Spleen (tissue), 11 donors: ENCODE results near the gene ALAD. TPM values are rescaled to one million over a fixed set of nuclear protein-coding genes. Genes with fewer than 3 reads are reported as not detected.

Experiments
- DNase-seq: peaks from one replicate; pipeline ENCODE4 v3.0.0-alpha.2; 2020
- H3K27ac ChIP-seq, 8 donors: fragments of 200-600 bp; sonication (generic) in 7 of 8; 1 replicate in 4 of 8; 2 replicates in 4 of 8; pipeline versions ENCODE4 v1.5.0 to v1.8.0; 2016 to 2021; ENCODE audit warnings: inconsistent platforms in 4 of 8, mild to moderate bottlenecking in 4 of 8, moderate library complexity in 1 of 8
- H3K27me3 ChIP-seq, 7 donors: fragments of 200-600 bp; sonication (generic) in 6 of 7; replicated peaks in 1 of 7; 1 replicate in 4 of 7; 2 replicates in 3 of 7; pipeline versions ENCODE4 v1.5.0 to v1.8.0; 2016 to 2021; ENCODE audit warnings: inconsistent platforms in 3 of 7, mild to moderate bottlenecking in 1 of 7
- H3K36me3 ChIP-seq, 6 donors: fragments of 200-600 bp; sonication (generic) in 5 of 6; 1 replicate in 4 of 6; 2 replicates in 2 of 6; pipeline versions ENCODE4 v1.5.0 to v1.8.0; 2016 to 2021; ENCODE audit warnings: inconsistent platforms in 2 of 6
- H3K4me1 ChIP-seq, 6 donors: fragments of 200-600 bp; sonication (generic) in 5 of 6; 1 replicate in 3 of 6; 2 replicates in 3 of 6; pipeline versions ENCODE4 v1.5.0 to v1.8.0; 2016 to 2021; ENCODE audit warnings: inconsistent platforms in 3 of 6
- H3K4me3 ChIP-seq, 8 donors: fragments of 200-600 bp; sonication (generic) in 7 of 8; 1 replicate in 4 of 8; 2 replicates in 4 of 8; pipeline versions ENCODE4 v1.5.0 to v1.8.0; 2016 to 2021; ENCODE audit warnings: inconsistent platforms in 4 of 8, mild to moderate bottlenecking in 4 of 8, moderate library complexity in 2 of 8
- H3K9me3 ChIP-seq, 8 donors: fragments of 200-600 bp; sonication (generic) in 7 of 8; 1 replicate in 4 of 8; 2 replicates in 4 of 8; pipeline versions ENCODE4 v1.5.0 to v1.8.0; 2016 to 2021; ENCODE audit warnings: inconsistent platforms in 4 of 8
- POLR2A ChIP-seq, 3 donors: fragments of 450-650 bp; IDR thresholded peaks; one replicate each; pipeline ENCODE4 v1.5.1; 2017; ENCODE audit warnings: antibody characterized with exemption in 3 of 3, mild to moderate bottlenecking in 1 of 3
- POLR2AphosphoS5 ChIP-seq, 3 donors: sonication (generic); formaldehyde crosslinking; IDR thresholded peaks; one replicate each; pipeline ENCODE4 v1.5.1; 2017; ENCODE audit warnings: antibody characterized with exemption in 3 of 3
- WGBS, 5 donors: extraction: QIAGEN DNeasy Blood & Tissue Kit in 3 of 5; methylation state at CpG; one replicate each; pipeline versions ENCODE4 v1.1.5 to v1.1.7; 2013 to 2018; 5-methylcytosine and 5-hydroxymethylcytosine counted together
- intact Hi-C: fragments of 100-400 bp; cut with DNase I; formaldehyde crosslinking; loops from one replicate; pipeline ENCODE4 v1.15.0; 2023; ENCODE audit warnings: low total_unique reads
- polyA plus RNA-seq, 3 donors: library from polyadenylated mRNA; stranded (reverse); fragments of 200-250 nt; gene quantifications; one replicate each; pipeline ENCODE4 v1.2.1, GENCODE V29; 2013
- total RNA-seq, 7 donors: library from RNA; depleted of rRNA in 3 of 7; stranded (reverse); fragments of >200 nt in 3 of 7; fragmentation: NEBNext Ultra II Directional in 4 of 7; extraction: Animal tissue kit (Norgen Biotek cat#: 25700) in 4 of 7; gene quantifications; one replicate each; pipeline versions ENCODE4 v1.1.0 to v1.2.1, GENCODE V29; 2016 to 2021
- TF ChIP-seq, protein P1 (sequence below), 11 experiments: fragments of 200-600 bp in 7 of 11; fragments of 450-650 bp in 4 of 11; sonication (generic) in 4 of 11; IDR thresholded peaks in 8 of 11; conservative IDR thresholded peaks in 3 of 11; 1 replicate in 7 of 11; 2 replicates in 4 of 11; pipeline versions ENCODE4 v1.4.0 to v1.8.0; 2016 to 2021; ENCODE audit warnings: antibody characterized with exemption in 11 of 11, inconsistent platforms in 4 of 11, mild to moderate bottlenecking in 1 of 11
- donor health status: healthy with polysubstance abuse.
- donor health status: DM: no; HTN: no; CAD: no; lungs with moderate emphysema.
- donor health status: DM: no; HTN: no; CAD: no.
- donor health status: Bipolar disorder and iron deficiency.
- donor health status: healthy.
- donor health status: DM: no; HTN: no; CAD: no.
- donor health status: DM: yes; HTN: yes; CAD: no.

ALAD gene
- total and polyA plus RNA-seq, 10 donors = 14.4 to 31.1 (median 25.5) TPM

DNA sequence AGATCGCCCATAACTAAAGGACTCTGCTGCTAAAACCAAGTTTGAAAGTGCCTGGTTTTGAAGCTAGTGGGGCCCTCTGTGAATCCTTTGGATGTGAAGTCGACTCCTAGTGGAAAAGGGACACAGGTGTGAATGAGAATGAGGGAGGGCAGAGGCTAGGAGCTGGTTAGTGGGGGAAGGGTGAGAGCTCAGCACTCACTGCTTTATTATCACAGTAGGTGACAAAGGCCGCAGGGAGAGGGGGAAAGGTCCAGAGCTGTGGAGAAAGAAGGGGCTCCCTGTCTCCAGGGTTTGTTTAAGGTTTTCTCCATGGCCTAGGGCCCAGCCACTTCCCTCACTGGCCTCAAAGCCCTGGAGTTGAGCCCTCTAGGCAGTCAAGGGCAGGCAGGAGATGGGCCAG, 27.8 kb downstream of the ALAD start:
- no peak overlapping the region for H3K27ac ChIP-seq
- TF ChIP-seq, protein P1, sequence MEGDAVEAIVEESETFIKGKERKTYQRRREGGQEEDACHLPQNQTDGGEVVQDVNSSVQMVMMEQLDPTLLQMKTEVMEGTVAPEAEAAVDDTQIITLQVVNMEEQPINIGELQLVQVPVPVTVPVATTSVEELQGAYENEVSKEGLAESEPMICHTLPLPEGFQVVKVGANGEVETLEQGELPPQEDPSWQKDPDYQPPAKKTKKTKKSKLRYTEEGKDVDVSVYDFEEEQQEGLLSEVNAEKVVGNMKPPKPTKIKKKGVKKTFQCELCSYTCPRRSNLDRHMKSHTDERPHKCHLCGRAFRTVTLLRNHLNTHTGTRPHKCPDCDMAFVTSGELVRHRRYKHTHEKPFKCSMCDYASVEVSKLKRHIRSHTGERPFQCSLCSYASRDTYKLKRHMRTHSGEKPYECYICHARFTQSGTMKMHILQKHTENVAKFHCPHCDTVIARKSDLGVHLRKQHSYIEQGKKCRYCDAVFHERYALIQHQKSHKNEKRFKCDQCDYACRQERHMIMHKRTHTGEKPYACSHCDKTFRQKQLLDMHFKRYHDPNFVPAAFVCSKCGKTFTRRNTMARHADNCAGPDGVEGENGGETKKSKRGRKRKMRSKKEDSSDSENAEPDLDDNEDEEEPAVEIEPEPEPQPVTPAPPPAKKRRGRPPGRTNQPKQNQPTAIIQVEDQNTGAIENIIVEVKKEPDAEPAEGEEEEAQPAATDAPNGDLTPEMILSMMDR (IDR thresholded peaks at IDR 0.05 in 8 of 11, conservative IDR thresholded peaks at IDR 0.05 in 3 of 11) = no peak
- 72 to 88% (median 81%) methylated on average over 3 of the region's 3 CpGs for WGBS, 5 donors

DNA sequence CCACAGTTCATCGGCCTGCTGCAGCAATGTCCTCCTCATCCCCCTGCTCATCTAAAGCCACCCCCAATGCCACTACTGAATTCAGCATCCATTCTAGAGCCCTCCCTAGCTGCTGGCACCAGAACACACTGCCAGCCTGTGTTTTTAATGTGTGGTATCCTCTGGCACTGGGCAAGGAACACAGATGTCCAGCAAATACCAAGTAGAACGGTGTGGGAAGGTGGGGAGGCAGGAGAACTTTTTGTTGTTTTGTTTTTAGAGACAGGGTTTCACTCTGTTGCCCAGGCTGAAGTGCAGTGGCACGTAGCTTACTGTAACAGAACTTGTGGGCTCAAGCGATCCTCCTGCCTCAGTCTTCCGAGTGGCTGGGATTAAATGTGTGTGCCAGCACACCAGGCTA, 29.0 kb downstream of the ALAD start:
- Histone ChIP-seq H3K4me3 (no peak overlapping the region), H3K36me3 (peaks cover 0 to 33% (median 22%) of the 10 kb centered on the region in 6 donors), H3K9me3 (no peaks in the 10 kb centered on the region), H3K27me3 (no peaks in the 10 kb centered on the region), H3K4me1 (peaks cover 0 to 22% (median 13%) of the 10 kb centered on the region in 6 donors), H3K27ac (no peak overlapping the region)
- intact Hi-C loops = no loop called here
- 93 to 98% (median 96%) methylated on average over 5 of the region's 5 CpGs for WGBS, 5 donors
- DNase-seq = peak; percentile 21
- TF ChIP-seq POLR2AphosphoS5 (IDR thresholded peaks at IDR 0.05) (no peak), POLR2A (IDR thresholded peaks at IDR 0.05) (no peak)
- TF ChIP-seq, protein P1 (IDR thresholded peaks at IDR 0.05 in 8 of 11, conservative IDR thresholded peaks at IDR 0.05 in 3 of 11) = no peak

More for the DNA sequence above, 27.8 kb downstream of the ALAD start:
- Histone ChIP-seq H3K27me3 (no peaks in the 10 kb centered on the region), H3K9me3 (no peaks in the 10 kb centered on the region), H3K4me3 (no peak overlapping the region), H3K4me1 (peaks cover 0 to 28% (median 17%) of the 10 kb centered on the region in 6 donors), H3K36me3 (peaks cover 0 to 33% (median 22%) of the 10 kb centered on the region in 6 donors)
- no peak for DNase-seq
- intact Hi-C loops = no loop called here

DNA sequence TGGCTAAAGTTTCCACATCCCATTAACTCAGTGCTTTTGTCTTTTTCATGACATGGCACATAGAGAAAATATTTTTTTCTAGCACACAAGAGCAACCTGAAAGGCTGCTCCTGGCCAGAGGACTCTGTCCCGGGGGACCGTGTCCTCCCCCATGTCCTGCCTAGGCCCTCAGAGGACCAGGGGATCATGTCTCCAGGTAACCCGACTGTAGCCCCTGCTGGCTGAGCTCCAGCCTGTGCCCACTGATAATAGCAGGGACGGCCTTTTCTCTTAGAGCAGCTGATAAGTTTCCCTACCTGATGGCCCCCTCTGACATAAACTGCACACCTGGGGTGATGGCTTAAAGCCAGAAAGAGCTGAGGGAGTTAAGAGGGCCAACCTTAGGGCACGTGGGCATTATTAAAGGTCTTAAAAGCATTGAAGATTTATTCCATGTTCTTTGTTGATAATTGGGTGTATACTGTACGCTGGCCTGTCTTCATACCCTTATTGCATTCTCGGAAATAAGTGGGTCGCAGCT, 30.2 kb downstream of the ALAD start:
- H3K36me3 ChIP-seq = peaks cover 0 to 33% (median 22%) of the 10 kb centered on the region in 6 donors
- no peak overlapping the region for H3K27ac ChIP-seq
- peaks cover 0 to 13% (median 8%) of the 10 kb centered on the region in 6 donors for H3K4me1 ChIP-seq
- intact Hi-C loops = no loop called here
- H3K27me3 ChIP-seq = no peaks in the 10 kb centered on the region
- WGBS, 5 donors = 83 to 89% (median 88%) methylated on average over 8 of the region's 8 CpGs
- no peak for TF ChIP-seq POLR2A (IDR thresholded peaks at IDR 0.05)
- no peak for TF ChIP-seq POLR2AphosphoS5 (IDR thresholded peaks at IDR 0.05)
- TF ChIP-seq, protein P1 (IDR thresholded peaks at IDR 0.05 in 8 of 11, conservative IDR thresholded peaks at IDR 0.05 in 3 of 11) = no peak
- no peak overlapping the region for H3K4me3 ChIP-seq
- DNase-seq = no peak
- no peaks in the 10 kb centered on the region for H3K9me3 ChIP-seq

DNA sequence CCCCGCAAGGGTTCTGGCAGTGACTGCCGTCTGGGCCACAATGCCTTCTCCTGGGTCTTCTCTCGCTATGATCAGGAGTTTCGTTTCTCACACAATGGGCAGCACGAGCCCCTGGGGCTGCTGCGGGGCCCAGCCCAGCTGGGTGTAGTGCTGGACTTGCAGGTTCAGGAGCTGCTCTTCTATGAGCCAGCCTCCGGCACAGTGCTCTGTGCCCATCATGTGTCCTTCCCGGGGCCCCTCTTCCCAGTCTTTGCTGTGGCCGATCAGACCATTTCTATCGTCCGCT, 31.3 kb downstream of the ALAD start:
- no peaks in the 10 kb centered on the region for H3K9me3 ChIP-seq
- intact Hi-C loops = no loop called here
- no peak for DNase-seq
- no peak overlapping the region for H3K27ac ChIP-seq
- no peaks in the 10 kb centered on the region for H3K27me3 ChIP-seq
- 83 to 92% (median 90%) methylated on average over 11 of the region's 11 CpGs for WGBS, 5 donors
- TF ChIP-seq, protein P1 (IDR thresholded peaks at IDR 0.05 in 8 of 11, conservative IDR thresholded peaks at IDR 0.05 in 3 of 11) = no peak
- no peak for TF ChIP-seq POLR2A (IDR thresholded peaks at IDR 0.05)
- TF ChIP-seq POLR2AphosphoS5 (IDR thresholded peaks at IDR 0.05) = no peak
- peaks cover 0 to 5% (median 0%) of the 10 kb centered on the region in 6 donors for H3K4me1 ChIP-seq
- no peak overlapping the region for H3K4me3 ChIP-seq
- peaks cover 0 to 28% (median 19%) of the 10 kb centered on the region in 6 donors for H3K36me3 ChIP-seq
